HG03342 (cell line): ENCODE data around the gene FLT1.

Source experiments
- ATAC-seq: cut with Tn5 transposase; IDR thresholded peaks from one replicate; pipeline ENCODE4 v1.9.1; 2021; ENCODE audit warnings: mild to moderate bottlenecking, moderate library complexity; ENCODE audit not compliant: unreplicated experiment

FLT1 gene

DNA sequence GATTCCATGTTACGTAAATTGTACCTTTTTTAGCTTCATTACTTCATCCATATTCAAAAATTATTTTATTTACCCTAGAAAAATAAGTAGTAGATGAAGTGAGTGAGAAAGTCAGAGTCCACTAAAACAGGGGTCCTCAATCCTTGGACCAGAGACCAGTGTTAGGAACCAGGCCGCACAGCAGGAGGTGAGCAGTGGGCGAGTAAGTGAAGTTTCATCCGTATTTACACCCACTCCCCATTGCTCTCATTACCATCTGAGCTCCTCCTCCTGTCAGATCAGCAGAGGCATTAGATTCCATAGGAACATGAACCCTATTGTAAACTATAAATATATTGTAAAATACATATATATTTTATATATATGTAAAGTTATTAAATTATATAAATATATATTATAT, 237.6 kb downstream of the FLT1 start:
- ATAC-seq, result no peak

DNA sequence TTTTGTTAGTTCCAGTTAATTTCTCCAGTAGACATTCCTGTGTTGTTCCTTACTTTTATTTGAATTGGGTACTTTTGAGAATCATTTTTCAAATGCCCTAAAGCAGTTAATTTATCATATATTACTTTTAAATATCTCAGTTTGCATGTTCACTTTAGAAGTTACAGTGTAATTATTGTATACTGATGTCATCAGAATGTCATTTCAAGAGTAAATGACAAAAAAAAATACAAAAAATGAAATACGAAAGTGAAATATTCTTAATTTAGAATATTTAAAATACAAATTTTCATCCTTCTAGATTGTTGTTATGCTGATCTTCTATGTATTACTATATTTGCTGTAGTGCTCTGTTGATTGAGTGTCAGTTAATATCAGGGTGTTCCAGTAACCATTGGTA, 242.4 kb downstream of the FLT1 start:
- no peak for ATAC-seq

DNA sequence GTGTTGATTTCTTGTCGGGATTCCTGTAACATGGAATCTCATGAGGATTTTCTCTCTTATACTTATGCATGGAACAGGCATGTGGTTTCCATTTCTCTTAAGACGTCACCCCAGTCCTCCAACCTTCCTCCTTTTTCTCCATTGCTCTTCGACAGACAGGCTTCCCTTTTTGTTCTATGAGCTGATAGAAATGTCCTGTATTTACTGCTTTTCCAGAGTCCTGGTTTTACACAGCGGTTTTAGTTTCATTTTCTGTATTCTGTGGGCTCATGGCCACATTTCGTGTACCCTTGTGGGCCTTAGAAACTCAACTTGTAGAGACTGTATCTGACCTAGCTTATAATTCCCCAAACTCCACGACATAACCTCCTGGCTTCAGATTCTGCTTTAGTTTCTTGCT, 243.5 kb downstream of the FLT1 start:
- ATAC-seq, result no peak

DNA sequence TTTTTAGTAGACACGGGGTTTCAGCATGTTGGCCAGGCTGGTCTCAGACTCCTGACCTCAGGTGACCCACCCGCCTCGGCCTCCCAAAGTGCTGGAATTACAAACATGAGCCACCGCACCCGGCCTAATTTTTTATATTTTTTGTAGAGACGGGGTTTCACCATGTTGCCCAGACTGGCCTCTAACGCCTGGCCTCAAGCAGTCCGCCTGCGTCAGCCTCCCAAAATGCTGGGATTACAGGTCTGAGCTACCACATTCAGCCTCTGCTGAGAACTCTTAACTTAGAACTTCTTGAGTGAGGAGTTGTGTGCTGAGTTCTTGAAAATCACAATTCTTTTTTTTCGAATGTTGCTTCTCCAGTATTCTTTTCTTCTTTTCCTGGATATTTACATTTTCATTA, 244.4 kb downstream of the FLT1 start:
- no peak for ATAC-seq
